ENCODE data around the gene TPRG1L.

DNA sequence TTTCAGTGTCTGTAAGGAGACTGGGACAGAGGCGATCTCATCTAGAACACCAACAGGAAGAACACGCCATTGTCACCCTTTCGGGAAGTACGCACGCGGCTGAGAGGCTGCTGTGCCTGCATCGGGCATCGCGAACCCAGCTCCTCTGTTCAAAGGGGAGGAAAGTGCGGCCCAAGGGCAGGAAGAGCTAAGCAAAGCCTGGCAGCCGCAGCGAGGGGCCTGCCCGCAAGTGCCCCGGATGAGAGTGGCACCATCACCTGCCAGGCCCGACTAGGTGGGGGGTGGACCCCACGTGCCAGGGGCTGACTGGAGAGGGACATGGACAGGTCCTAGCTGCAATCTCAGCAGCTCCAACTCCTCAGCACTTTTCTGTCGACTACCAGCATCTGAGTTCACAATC lies 7.5 kb downstream of the TPRG1L start:
- TF ChIP-seq, protein P1, sequence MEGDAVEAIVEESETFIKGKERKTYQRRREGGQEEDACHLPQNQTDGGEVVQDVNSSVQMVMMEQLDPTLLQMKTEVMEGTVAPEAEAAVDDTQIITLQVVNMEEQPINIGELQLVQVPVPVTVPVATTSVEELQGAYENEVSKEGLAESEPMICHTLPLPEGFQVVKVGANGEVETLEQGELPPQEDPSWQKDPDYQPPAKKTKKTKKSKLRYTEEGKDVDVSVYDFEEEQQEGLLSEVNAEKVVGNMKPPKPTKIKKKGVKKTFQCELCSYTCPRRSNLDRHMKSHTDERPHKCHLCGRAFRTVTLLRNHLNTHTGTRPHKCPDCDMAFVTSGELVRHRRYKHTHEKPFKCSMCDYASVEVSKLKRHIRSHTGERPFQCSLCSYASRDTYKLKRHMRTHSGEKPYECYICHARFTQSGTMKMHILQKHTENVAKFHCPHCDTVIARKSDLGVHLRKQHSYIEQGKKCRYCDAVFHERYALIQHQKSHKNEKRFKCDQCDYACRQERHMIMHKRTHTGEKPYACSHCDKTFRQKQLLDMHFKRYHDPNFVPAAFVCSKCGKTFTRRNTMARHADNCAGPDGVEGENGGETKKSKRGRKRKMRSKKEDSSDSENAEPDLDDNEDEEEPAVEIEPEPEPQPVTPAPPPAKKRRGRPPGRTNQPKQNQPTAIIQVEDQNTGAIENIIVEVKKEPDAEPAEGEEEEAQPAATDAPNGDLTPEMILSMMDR (IDR thresholded peaks at IDR 0.05), result no peak
- no peak for TF ChIP-seq POLR2A (IDR thresholded peaks at IDR 0.05)
